Measurements from ENCODE around the gene SLC9A3.
"Not testable (repeated sequence)": the region's sequence is repeated elsewhere in the genome, so short reads cannot be mapped to it uniquely, and the experiment has no call there.

The SLC9A3 gene

GRCh38 chr5:507986-508575 lies 16.2 kb downstream of the SLC9A3 start:
- DNase-seq (ENCODE audit: low read depth in 2 of 2): not testable (repeated sequence)

- no peak for DNase-seq (ENCODE audit: low read depth in 2 of 2)
These were observed 18.2 kb downstream of the SLC9A3 start for GRCh38 chr5:505951-506525.

GRCh38 chr5:504326-505154 lies 19.7 kb downstream of the SLC9A3 start:
- no peak for DNase-seq (ENCODE audit: low read depth in 2 of 2)

- DNase-seq (ENCODE audit: low read depth in 2 of 2): no peak
These were observed 21.7 kb downstream of the SLC9A3 start for GRCh38 chr5:502325-503079.

- no peak for DNase-seq (ENCODE audit: low read depth in 2 of 2)
These were observed 22.4 kb downstream of the SLC9A3 start for GRCh38 chr5:501831-502184.

GRCh38 chr5:501105-501830 lies 23.0 kb downstream of the SLC9A3 start:
- no peak for DNase-seq (ENCODE audit: low read depth in 2 of 2)

GRCh38 chr5:500491-500890 lies 23.8 kb downstream of the SLC9A3 start:
- no peak for DNase-seq (ENCODE audit: low read depth in 2 of 2)

GRCh38 chr5:499233-500209 lies 24.7 kb downstream of the SLC9A3 start:
- no peak for DNase-seq (ENCODE audit: low read depth in 2 of 2)

- DNase-seq (ENCODE audit: low read depth in 2 of 2): no peak
These were observed 26.3 kb downstream of the SLC9A3 start for GRCh38 chr5:497871-498509.

GRCh38 chr5:497090-497700 lies 27.1 kb downstream of the SLC9A3 start:
- DNase-seq (ENCODE audit: low read depth in 2 of 2): no peak

GRCh38 chr5:496028-496427 lies 28.2 kb downstream of the SLC9A3 start:
- DNase-seq (ENCODE audit: low read depth in 2 of 2): no peak

GRCh38 chr5:494667-495255 lies 29.5 kb downstream of the SLC9A3 start:
- DNase-seq (ENCODE audit: low read depth in 2 of 2): no peak

- DNase-seq (ENCODE audit: low read depth in 2 of 2): no peak
These were observed 30.5 kb downstream of the SLC9A3 start for GRCh38 chr5:493758-494157.

GRCh38 chr5:493119-493701 lies 31.0 kb downstream of the SLC9A3 start:
- DNase-seq (ENCODE audit: low read depth in 2 of 2): no peak

- DNase-seq (ENCODE audit: low read depth in 2 of 2): no peak
These were observed 31.8 kb downstream of the SLC9A3 start for GRCh38 chr5:492314-492893.

GRCh38 chr5:491856-492155 lies 32.4 kb downstream of the SLC9A3 start:
- DNase-seq (ENCODE audit: low read depth in 2 of 2): no peak

- DNase-seq (ENCODE audit: low read depth in 2 of 2): no peak
These were observed 33.0 kb downstream of the SLC9A3 start for GRCh38 chr5:491119-491855.
